Stimulated activated CD8-positive, alpha-beta memory T cell treated with anti-CD3 and anti-CD28 coated beads, Interleukin-7, amount 100 ng/mL, for 1 hour (primary cell): ENCODE results near the gene GLB1L.
"Not testable (repeated sequence)": the region's sequence is repeated elsewhere in the genome, so short reads cannot be mapped to it uniquely, and the experiment has no call there.

ENCODE experiments used
- DNase-seq, 2 donors: peaks; one replicate each; pipeline ENCODE4 v3.0.0-alpha.2; 2020; ENCODE audit warnings: low read depth in 2 of 2

Gene GLB1L

GRCh38 chr2:219280651-219281050, 35.4 kb upstream of the GLB1L start:
- no peak for DNase-seq

GRCh38 chr2:219279916-219280516, 34.8 kb upstream of the GLB1L start:
- no peak for DNase-seq

- peak; percentile 96 to 97 for DNase-seq
Measured at GRCh38 chr2:219279151-219279915, 34.1 kb upstream of the GLB1L start, which contains the start of gene DNAJB2. TSS of gene DNAJB2 (plus strand) at chr2:219279366. CDS start at chr2:219279834, 468 bp downstream.

- no peak for DNase-seq
Measured at GRCh38 chr2:219278655-219279150, 33.5 kb upstream of the GLB1L start.

GRCh38 chr2:219277703-219278654, 32.7 kb upstream of the GLB1L start:
- peak; percentile 37 to 60 for DNase-seq

- no peak for DNase-seq
Measured at GRCh38 chr2:219274361-219274921, 29.2 kb upstream of the GLB1L start.

GRCh38 chr2:219273937-219274336, 28.7 kb upstream of the GLB1L start:
- DNase-seq, result no peak

GRCh38 chr2:219272995-219273394, 27.8 kb upstream of the GLB1L start:
- DNase-seq, result no peak

GRCh38 chr2:219272356-219272755, 27.1 kb upstream of the GLB1L start:
- DNase-seq, result no peak

- no peak for DNase-seq
Measured at GRCh38 chr2:219271021-219271420, 25.8 kb upstream of the GLB1L start.

GRCh38 chr2:219270055-219270372, 24.8 kb upstream of the GLB1L start:
- DNase-seq, result no peak

- no peak for DNase-seq
Measured at GRCh38 chr2:219269362-219270054, 24.3 kb upstream of the GLB1L start.

- DNase-seq, result no peak
Measured at GRCh38 chr2:219268294-219268693, 23.1 kb upstream of the GLB1L start.

- DNase-seq, result no peak
Measured at GRCh38 chr2:219266886-219267285, 21.6 kb upstream of the GLB1L start.

- DNase-seq, result no peak
Measured at GRCh38 chr2:219266232-219266631, 21.0 kb upstream of the GLB1L start.

- no peak for DNase-seq
Measured at GRCh38 chr2:219261024-219261855, 16.0 kb upstream of the GLB1L start.

GRCh38 chr2:219258942-219259341, 13.7 kb upstream of the GLB1L start:
- DNase-seq, result not testable (repeated sequence)

- no peak for DNase-seq
Measured at GRCh38 chr2:219254590-219255201, 9.5 kb upstream of the GLB1L start.

GRCh38 chr2:219253753-219254589, 8.7 kb upstream of the GLB1L start, which contains the start of gene TUBA4A:
TSS of gene TUBA4A (minus strand) at chr2:219253918. CDS start at chr2:219253858, 60 bp downstream.
- DNase-seq, result peak; percentile 80 to 84
